ENCODE data around the gene UEVLD. TPM values are rescaled to one million over a fixed set of nuclear protein-coding genes. Genes with fewer than 3 reads are reported as not detected.

Gene UEVLD
- total and polyA plus RNA-seq, 9 of the 15 experiments (the other 6 are each of a cell fraction or from before 2014, with no cell fraction given): 4.7 to 12.6 (median 7.4) TPM

DNA sequence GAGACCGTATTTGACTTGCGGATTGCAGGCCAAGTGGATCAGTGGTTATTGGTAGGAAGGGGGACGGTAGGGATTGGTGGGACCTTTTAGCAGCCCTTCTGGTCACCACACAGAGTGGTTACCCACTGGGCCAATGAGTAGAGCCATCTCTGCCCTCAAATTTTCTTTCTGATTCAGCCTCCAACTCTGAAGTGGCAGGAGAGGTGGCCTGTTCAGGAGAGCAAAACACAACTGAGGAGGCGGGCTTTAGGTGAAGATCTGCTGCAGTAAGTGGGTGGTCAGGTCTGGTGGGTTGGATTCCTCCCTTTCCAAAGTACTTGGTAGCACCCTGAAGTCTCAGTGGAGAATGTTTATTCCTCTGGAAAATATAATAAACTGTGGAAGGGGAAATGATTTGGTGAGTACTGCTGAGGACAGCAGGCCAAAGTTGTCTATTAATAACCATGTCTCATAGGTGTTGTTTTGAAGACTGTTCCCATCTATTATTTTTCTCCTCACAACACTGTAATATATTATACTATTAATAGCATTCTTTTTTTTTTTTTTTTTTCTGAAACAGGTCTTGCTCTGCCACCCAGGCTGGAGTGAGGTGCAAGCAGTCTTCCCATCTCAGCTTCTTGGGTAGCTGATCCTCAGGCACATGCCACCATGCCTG lies 12.5 kb upstream of the UEVLD start:
- Histone ChIP-seq H3K9me1 (ENCODE audit: control insufficient read depth, insufficient read depth, low read length) (no peaks in the 10 kb centered on the region), H3K79me2 (ENCODE audit: control insufficient read depth, insufficient read depth, low read length) (no peaks in the 10 kb centered on the region), H3K27me3 (ENCODE audit: control insufficient read depth in 2 of 2, insufficient read depth in 2 of 2, low read length in 2 of 2) (no peaks in the 10 kb centered on the region), H3K9ac (ENCODE audit: insufficient read depth in 1 of 2, low read depth in 2 of 2, low read length in 2 of 2) (no peak overlapping the region), H3K4me2 (ENCODE audit: insufficient read depth, low read length) (no peak overlapping the region), H3K9me3 (replicated peaks; ENCODE audit: control insufficient read depth, insufficient read depth, low read depth, low read length) (no peaks in the 10 kb centered on the region), H4K20me1 (replicated peaks; ENCODE audit: control insufficient read depth, insufficient read depth, low read length) (no peaks in the 10 kb centered on the region), H3K36me3 (ENCODE audit: control insufficient read depth, insufficient read depth, low read length) (peaks cover 16% of the 10 kb centered on the region; the same call in 2 of the 3 replicates), H2AFZ (ENCODE audit: low read depth, low read length) (no peak overlapping the region), H3K27ac (ENCODE audit: extremely low read depth, low read depth, low read length) (no peak overlapping the region), H3K4me1 (replicated peaks in 1 of 2; ENCODE audit: control insufficient read depth in 2 of 2, insufficient read depth in 2 of 2, low read length in 2 of 2) (no peaks in the 10 kb centered on the region), H3K4me3 (no peak overlapping the region)
- intact Hi-C loops (cut with micrococcal nuclease) (no loop called here), in situ Hi-C loops (cut with MboI) (no loop called here)
- WGBS (ENCODE audit: insufficient coverage, low coverage, missing lambda C conversion rate): 83% methylated on average over 4 of the region's 4 CpGs
- ATAC-seq (no peak), DNase-seq (ENCODE audit: extremely low read depth in 1 of 4, low spot score in 3 of 4) (no peak), FAIRE-seq (no peak)
- TF ChIP-seq BRF1 (IDR thresholded peaks at IDR 0.05; ENCODE audit: borderline replicate concordance, extremely low read depth, insufficient read length): no peak
- no peak for TF ChIP-seq ZC3H8 (IDR thresholded peaks at IDR 0.05)
- no TSS peak for BruUV-seq (replicated peaks)
- POLR2A ChIA-PET: interaction anchor here (0.5 to 1.4 kb wide), 2 partner anchors 13 to 31 kb away, joined by 3 to 4 read pairs; no protein-coding TSS in a partner anchor
- CTCF ChIA-PET (ENCODE audit: low intra/inter-chr PET ratio): no interaction called here

- FAIRE-seq (no peak), DNase-seq (ENCODE audit: extremely low read depth in 1 of 4, low spot score in 3 of 4) (no peak), ATAC-seq (no peak)
- Histone ChIP-seq H3K79me2 (ENCODE audit: control insufficient read depth, insufficient read depth, low read length) (no peaks in the 10 kb centered on the region), H3K4me3 (no peak within 1 kb of the TSS), H3K4me2 (ENCODE audit: insufficient read depth, low read length) (no peak within 1 kb of the TSS), H3K4me1 (replicated peaks in 1 of 2; ENCODE audit: control insufficient read depth in 2 of 2, insufficient read depth in 2 of 2, low read length in 2 of 2) (no peaks in the 10 kb centered on the region), H3K9me1 (ENCODE audit: control insufficient read depth, insufficient read depth, low read length) (no peaks in the 10 kb centered on the region), H3K27me3 (ENCODE audit: control insufficient read depth in 2 of 2, insufficient read depth in 2 of 2, low read length in 2 of 2) (no peaks in the 10 kb centered on the region), H3K36me3 (ENCODE audit: control insufficient read depth, insufficient read depth, low read length) (peaks cover 16% of the 10 kb centered on the region; the same call in 2 of the 3 replicates), H2AFZ (ENCODE audit: low read depth, low read length) (no peak within 1 kb of the TSS), H4K20me1 (replicated peaks; ENCODE audit: control insufficient read depth, insufficient read depth, low read length) (no peaks in the 10 kb centered on the region), H3K9ac (ENCODE audit: insufficient read depth in 1 of 2, low read depth in 2 of 2, low read length in 2 of 2) (no peak within 1 kb of the TSS), H3K27ac (ENCODE audit: extremely low read depth, low read depth, low read length) (no peak within 1 kb of the TSS), H3K9me3 (replicated peaks; ENCODE audit: control insufficient read depth, insufficient read depth, low read depth, low read length) (no peaks in the 10 kb centered on the region)
- intact Hi-C loops (cut with micrococcal nuclease): no loop called here
- no peak for TF ChIP-seq ZKSCAN8 (CRISPR knock-in tag; IDR thresholded peaks at IDR 0.05)
- TF ChIP-seq KLF6 (CRISPR knock-in tag; IDR thresholded peaks at IDR 0.05; ENCODE audit: borderline replicate concordance): no peak
- no peak for TF ChIP-seq GTF2E2 (tag; IDR thresholded peaks at IDR 0.05)
- no peak for TF ChIP-seq ZNF766 (CRISPR knock-in tag; conservative IDR thresholded peaks at IDR 0.05)
- TF ChIP-seq HSF4 (CRISPR knock-in tag; IDR thresholded peaks at IDR 0.05; ENCODE audit: borderline replicate concordance): no peak
- TF ChIP-seq SMARCC2 (IDR thresholded peaks at IDR 0.05; ENCODE audit: low read depth): no peak
- TF ChIP-seq FOXJ3 (CRISPR knock-in tag; IDR thresholded peaks at IDR 0.05): no peak
- TF ChIP-seq AFF4 (CRISPR knock-in tag; IDR thresholded peaks at IDR 0.05): no peak
- TF ChIP-seq ZNF140 (CRISPR knock-in tag; IDR thresholded peaks at IDR 0.05): no peak
- POLR2A ChIA-PET: interaction anchor here (0.6 to 1.1 kb wide), 2 partner anchors 50 to 129 kb away, joined by 3 to 5 read pairs; no protein-coding TSS in a partner anchor
- CTCF ChIA-PET (ENCODE audit: low intra/inter-chr PET ratio): no interaction called here
- 83% methylated on average over 6 of the region's 7 CpGs for WGBS (ENCODE audit: insufficient coverage, low coverage, missing lambda C conversion rate)
- BruUV-seq (replicated peaks): no TSS peak
- in situ Hi-C loops (cut with MboI): no loop called here
Observed at GRCh38 chr11:18599739-18600230, 11.3 kb upstream of the UEVLD start, which contains the start of gene MISFA. Gene MISFA (plus strand): TSS chr11:18599789. CDS start chr11:18599929, 140 bp downstream.
